ENCODE data around the gene POLR2C.
"Not testable (repeated sequence)": the region's sequence is repeated elsewhere in the genome, so short reads cannot be mapped to it uniquely, and the experiment has no call there.

Gene POLR2C

DNA sequence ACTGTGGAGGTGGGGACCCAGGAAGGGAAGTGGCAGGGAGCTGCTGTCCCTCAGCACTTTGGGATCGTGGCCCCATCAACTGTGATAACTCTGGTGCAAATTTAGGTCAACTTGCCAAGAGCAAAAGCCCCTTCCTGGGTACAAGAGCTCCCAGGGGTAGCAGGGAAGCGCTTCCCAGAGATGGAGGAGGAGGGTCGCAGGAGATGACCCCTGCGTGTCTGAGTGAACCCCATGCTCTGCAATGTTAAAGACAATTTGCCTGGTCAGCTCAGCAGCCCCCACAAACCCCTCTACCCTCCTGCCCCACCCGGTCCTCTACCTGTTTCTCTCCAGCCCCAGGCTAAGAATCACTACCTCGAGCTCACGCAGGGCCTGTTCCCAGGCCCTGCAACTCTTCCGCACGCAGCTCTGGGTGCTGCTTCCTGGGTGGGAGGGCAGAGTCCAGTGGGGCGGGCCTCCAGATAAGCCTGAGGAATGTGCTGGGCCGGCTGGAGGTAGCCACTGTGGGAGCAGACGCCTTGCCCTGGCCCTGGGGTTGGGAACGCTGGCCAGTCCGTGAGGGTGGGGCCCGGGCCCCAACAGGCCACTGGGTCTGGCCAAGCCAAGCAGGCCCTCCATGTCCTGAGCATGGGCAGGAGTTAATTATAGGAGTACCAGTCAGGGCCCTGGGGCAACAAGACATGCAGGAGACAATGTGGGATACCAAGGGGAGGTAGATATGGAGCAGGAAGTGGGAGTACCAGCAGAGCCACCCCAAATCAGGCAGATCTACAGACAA, 17.7 kb downstream of the POLR2C start:
- DNase-seq (ENCODE audit: low read depth): no peak

- no peak for DNase-seq (ENCODE audit: low read depth)
Measured at GRCh38 chr16:57480754-57481230, 18.3 kb downstream of the POLR2C start.

- DNase-seq (ENCODE audit: low read depth): no peak
Measured at GRCh38 chr16:57481421-57481820, 18.9 kb downstream of the POLR2C start.

DNA sequence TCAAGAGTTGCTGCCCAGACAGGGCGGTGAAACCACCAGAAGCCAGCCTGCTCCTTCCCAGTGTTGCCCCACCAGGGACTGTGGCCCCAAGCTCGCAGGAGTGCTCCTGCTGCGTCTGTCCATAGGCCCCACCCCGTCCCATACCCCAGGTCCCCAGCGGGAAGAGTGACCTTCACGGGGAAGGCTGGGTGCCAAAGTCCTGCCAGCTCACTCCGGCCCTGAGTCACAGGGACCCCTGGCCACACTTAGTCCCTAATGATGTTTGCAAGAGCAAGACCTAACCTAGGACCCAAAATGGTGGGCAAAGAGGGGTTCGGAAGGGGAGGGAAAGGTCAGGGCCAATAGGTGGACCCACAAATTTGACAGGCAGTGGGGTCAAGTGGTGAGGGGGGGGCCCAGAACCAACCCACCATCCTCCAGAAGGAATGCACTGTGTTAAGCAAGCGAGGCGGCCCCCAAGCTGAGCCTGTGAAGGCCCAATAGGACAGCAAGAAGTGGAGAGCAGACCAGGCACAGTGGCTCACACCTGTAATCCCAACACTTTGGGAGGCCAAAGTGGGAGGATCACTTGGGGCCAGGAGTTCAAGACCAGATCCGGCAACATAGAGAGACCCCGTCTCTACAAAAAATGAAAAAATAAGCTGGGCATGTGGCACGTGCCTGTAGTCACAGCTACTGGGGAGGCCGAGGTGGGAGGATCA, 20.5 kb downstream of the POLR2C start:
- DNase-seq (ENCODE audit: low read depth): no peak

GRCh38 chr16:57483725-57484514, 21.4 kb downstream of the POLR2C start:
- no peak for DNase-seq (ENCODE audit: low read depth)

GRCh38 chr16:57484515-57485005, 22.1 kb downstream of the POLR2C start:
- DNase-seq (ENCODE audit: low read depth): no peak

- no peak for DNase-seq (ENCODE audit: low read depth)
Measured at GRCh38 chr16:57485091-57485915, 22.8 kb downstream of the POLR2C start.

DNA sequence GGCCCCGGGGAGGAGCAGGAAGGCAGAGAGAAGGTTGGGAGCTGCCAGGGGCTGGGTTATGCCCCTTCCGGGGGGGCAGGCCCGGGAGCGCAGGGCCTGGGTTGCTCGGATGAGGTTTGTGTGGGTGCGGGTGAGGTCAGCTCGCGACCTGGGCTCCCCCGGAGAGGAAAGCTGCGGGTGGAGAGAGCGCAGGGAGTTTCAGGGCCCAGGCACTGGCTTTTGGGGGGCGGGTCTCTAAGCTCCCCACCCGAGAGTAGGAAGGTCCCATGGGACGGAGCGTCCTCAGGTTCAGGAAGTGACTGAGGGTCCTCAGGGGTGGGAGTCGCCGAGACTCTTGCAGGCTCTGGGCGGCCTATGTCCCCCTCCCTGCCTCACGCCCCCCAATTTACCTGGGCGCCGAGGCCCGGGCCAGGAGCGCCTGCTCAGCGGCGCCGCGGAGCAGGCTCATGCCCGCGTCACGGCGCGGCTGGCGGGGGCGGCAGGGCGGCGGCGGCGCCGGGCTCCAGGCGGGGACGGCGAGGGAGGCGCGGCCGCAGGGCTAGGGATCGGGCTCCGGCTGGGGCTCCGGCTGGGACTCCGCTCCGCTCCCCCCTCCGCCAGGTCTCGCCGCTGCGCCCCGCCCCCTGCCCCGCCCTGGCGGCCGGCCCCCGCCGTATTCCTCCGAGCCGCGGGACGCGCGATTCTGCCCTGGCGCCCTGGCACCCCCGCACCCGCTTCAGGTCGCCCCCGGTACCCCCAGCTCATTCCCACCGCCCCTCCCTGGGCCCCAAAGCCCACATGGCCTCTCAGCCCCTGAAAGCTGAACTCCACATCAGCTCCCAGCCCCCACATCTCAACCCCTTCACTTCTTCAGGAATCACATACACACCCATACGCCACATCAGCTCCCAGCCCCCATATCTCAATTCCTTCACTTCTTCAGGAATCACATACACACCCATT, 23.7 kb downstream of the POLR2C start, which contains the start of gene DOK4:
Gene DOK4 (minus strand): TSS at position 578 of the 942 bp plus-strand sequence. CDS start 6,986 bp downstream, outside the sequence.
- peak; percentile 74 for DNase-seq (ENCODE audit: low read depth)

- DNase-seq (ENCODE audit: low read depth): no peak
Measured at GRCh38 chr16:57486858-57487834, 24.7 kb downstream of the POLR2C start.

GRCh38 chr16:57489229-57489628, 26.8 kb downstream of the POLR2C start:
- DNase-seq (ENCODE audit: low read depth): no peak

GRCh38 chr16:57493767-57494166, 31.3 kb downstream of the POLR2C start:
- no peak for DNase-seq (ENCODE audit: low read depth)

- DNase-seq (ENCODE audit: low read depth): no peak
Measured at GRCh38 chr16:57497121-57497520, 34.6 kb downstream of the POLR2C start.

- DNase-seq (ENCODE audit: low read depth): no peak
Measured at GRCh38 chr16:57498031-57498430, 35.6 kb downstream of the POLR2C start.

GRCh38 chr16:57499941-57500340, 37.5 kb downstream of the POLR2C start:
- not testable (repeated sequence) for DNase-seq (ENCODE audit: low read depth)

GRCh38 chr16:57500578-57501111, 38.2 kb downstream of the POLR2C start:
- DNase-seq (ENCODE audit: low read depth): no peak

DNA sequence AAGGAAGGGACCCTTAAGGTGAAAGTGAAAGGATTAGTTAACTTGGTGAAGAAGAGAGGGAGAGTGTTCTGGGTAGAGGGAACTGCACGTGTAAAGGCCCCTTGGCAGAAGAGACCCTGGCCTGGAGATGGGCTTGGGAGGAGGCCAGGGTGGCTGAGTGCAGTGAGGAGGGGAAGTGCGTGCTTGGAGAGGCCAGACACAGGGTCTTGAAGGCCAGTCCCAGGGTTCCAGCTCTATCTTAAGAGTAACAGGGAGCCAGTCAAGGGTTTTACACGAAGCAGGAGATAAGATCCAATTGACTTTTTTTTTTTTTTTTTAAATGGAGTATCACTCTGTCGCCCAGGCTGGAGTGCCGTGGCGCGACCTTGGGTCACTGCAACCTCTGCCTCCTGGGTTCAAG, 39.0 kb downstream of the POLR2C start:
- DNase-seq (ENCODE audit: low read depth): no peak

- no peak for DNase-seq (ENCODE audit: low read depth)
Measured at GRCh38 chr16:57502048-57502775, 39.7 kb downstream of the POLR2C start.

DNA sequence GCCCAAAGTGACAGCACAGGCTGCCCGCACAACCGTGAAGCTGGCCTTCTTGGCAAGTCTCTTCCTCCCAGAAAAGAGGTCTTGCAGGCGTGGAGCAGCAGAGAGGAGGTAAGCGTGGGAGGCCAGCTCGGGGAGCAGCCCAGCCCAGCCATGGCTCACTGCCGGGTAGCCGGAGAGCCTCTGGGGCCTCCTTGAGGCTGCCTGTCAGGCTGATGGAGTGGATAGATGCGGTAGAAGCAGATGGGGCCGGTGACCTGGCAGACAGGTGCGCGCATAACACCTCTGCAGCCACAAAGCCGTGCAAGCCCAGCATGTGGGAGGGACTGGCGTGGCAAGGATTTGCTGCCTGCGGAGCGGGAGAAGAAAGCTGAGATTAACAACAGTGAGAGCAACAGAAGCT, 40.9 kb downstream of the POLR2C start:
- DNase-seq (ENCODE audit: low read depth): no peak

All from T follicular helper cell (primary cell).